Measurements from ENCODE around the gene TOP2A.

TOP2A gene

GRCh38 chr17:40417609-40418427 is at the start of gene TOP2A:
TOP2A (minus strand) TSS chr17:40417896; CDS start chr17:40417791, 105 bp downstream.
- H3K9me3 ChIP-seq (ENCODE audit: control insufficient read depth, insufficient read depth, low read depth, low read length) = no peaks in the 10 kb centered on the region
- H3K36me3 ChIP-seq (ENCODE audit: control insufficient read depth, insufficient read depth, low read length) = peaks cover 37% of the 10 kb centered on the region
- peaks cover 24% of the 10 kb centered on the region for H3K4me1 ChIP-seq (ENCODE audit: control insufficient read depth, insufficient read depth, low read length)
- H3K9ac ChIP-seq (ENCODE audit: low read length) = peak within 1 kb of the TSS; percentile 83
- H3K27ac ChIP-seq (ENCODE audit: low read depth, low read length) = peak within 1 kb of the TSS; percentile 50; the same call in 1 of the 2 replicates
- peak within 1 kb of the TSS; percentile 96 for H3K4me3 ChIP-seq (ENCODE audit: low read depth, low read length)
- H3K27me3 ChIP-seq (ENCODE audit: control insufficient read depth, insufficient read depth, low read length) = no peaks in the 10 kb centered on the region

GRCh38 chr17:40467281-40467867 is 49.7 kb upstream of the TOP2A start:
- no peak overlapping the region for H3K9ac ChIP-seq (ENCODE audit: low read length)
- H3K4me1 ChIP-seq (ENCODE audit: control insufficient read depth, insufficient read depth, low read length) = peaks cover 32% of the 10 kb centered on the region
- no peaks in the 10 kb centered on the region for H3K36me3 ChIP-seq (ENCODE audit: control insufficient read depth, insufficient read depth, low read length)
- H3K4me3 ChIP-seq (ENCODE audit: low read depth, low read length) = no peak overlapping the region
- no peaks in the 10 kb centered on the region; the same call in 1 of the 2 replicates for H3K9me3 ChIP-seq (ENCODE audit: control insufficient read depth, insufficient read depth, low read depth, low read length)
- H3K27ac ChIP-seq (ENCODE audit: low read depth, low read length) = no peak overlapping the region
- H3K27me3 ChIP-seq (ENCODE audit: control insufficient read depth, insufficient read depth, low read length) = no peaks in the 10 kb centered on the region

- H3K36me3 ChIP-seq (ENCODE audit: control insufficient read depth, insufficient read depth, low read length) = no peaks in the 10 kb centered on the region
Measured at GRCh38 chr17:40466298-40466971, 48.7 kb upstream of the TOP2A start.

GRCh38 chr17:40464392-40464855 is 46.7 kb upstream of the TOP2A start:
- Histone ChIP-seq H3K4me3 (ENCODE audit: low read depth, low read length) (no peak overlapping the region), H3K9ac (ENCODE audit: low read length) (no peak overlapping the region), H3K27me3 (ENCODE audit: control insufficient read depth, insufficient read depth, low read length) (no peaks in the 10 kb centered on the region), H3K9me3 (ENCODE audit: control insufficient read depth, insufficient read depth, low read depth, low read length) (no peaks in the 10 kb centered on the region), H3K4me1 (ENCODE audit: control insufficient read depth, insufficient read depth, low read length) (peaks cover 38% of the 10 kb centered on the region), H3K27ac (ENCODE audit: low read depth, low read length) (no peak overlapping the region), H3K36me3 (ENCODE audit: control insufficient read depth, insufficient read depth, low read length) (no peaks in the 10 kb centered on the region)

More at GRCh38 chr17:40466298-40466971, 48.7 kb upstream of the TOP2A start:
- Histone ChIP-seq H3K9ac (ENCODE audit: low read length) (no peak overlapping the region), H3K4me1 (ENCODE audit: control insufficient read depth, insufficient read depth, low read length) (peaks cover 32% of the 10 kb centered on the region), H3K27me3 (ENCODE audit: control insufficient read depth, insufficient read depth, low read length) (no peaks in the 10 kb centered on the region), H3K4me3 (ENCODE audit: low read depth, low read length) (no peak overlapping the region), H3K9me3 (ENCODE audit: control insufficient read depth, insufficient read depth, low read depth, low read length) (no peaks in the 10 kb centered on the region), H3K27ac (ENCODE audit: low read depth, low read length) (no peak overlapping the region)

- no peak overlapping the region for H3K4me3 ChIP-seq (ENCODE audit: low read depth, low read length)
- peaks cover 50% of the 10 kb centered on the region for H3K4me1 ChIP-seq (ENCODE audit: control insufficient read depth, insufficient read depth, low read length)
- peak overlapping the region; percentile 61; the same call in 1 of the 2 replicates for H3K27ac ChIP-seq (ENCODE audit: low read depth, low read length)
- H3K9ac ChIP-seq (ENCODE audit: low read length) = no peak overlapping the region
- peaks cover under 1% of the 10 kb centered on the region; the same call in 1 of the 2 replicates for H3K36me3 ChIP-seq (ENCODE audit: control insufficient read depth, insufficient read depth, low read length)
- no peaks in the 10 kb centered on the region for H3K9me3 ChIP-seq (ENCODE audit: control insufficient read depth, insufficient read depth, low read depth, low read length)
- H3K27me3 ChIP-seq (ENCODE audit: control insufficient read depth, insufficient read depth, low read length) = no peaks in the 10 kb centered on the region
Measured at GRCh38 chr17:40463122-40463550, 45.4 kb upstream of the TOP2A start.

- Histone ChIP-seq H3K36me3 (ENCODE audit: control insufficient read depth, insufficient read depth, low read length) (peaks cover 6% of the 10 kb centered on the region; the same call in 1 of the 2 replicates), H3K4me1 (ENCODE audit: control insufficient read depth, insufficient read depth, low read length) (peaks cover 56% of the 10 kb centered on the region), H3K9ac (ENCODE audit: low read length) (no peak overlapping the region)
Measured at GRCh38 chr17:40462343-40463121, 44.8 kb upstream of the TOP2A start.

GRCh38 chr17:40461732-40462342 is 44.1 kb upstream of the TOP2A start:
- Histone ChIP-seq H3K27me3 (ENCODE audit: control insufficient read depth, insufficient read depth, low read length) (no peaks in the 10 kb centered on the region), H3K9ac (ENCODE audit: low read length) (no peak overlapping the region), H3K36me3 (ENCODE audit: control insufficient read depth, insufficient read depth, low read length) (peaks cover 13% of the 10 kb centered on the region), H3K4me3 (ENCODE audit: low read depth, low read length) (no peak overlapping the region), H3K4me1 (ENCODE audit: control insufficient read depth, insufficient read depth, low read length) (peaks cover 61% of the 10 kb centered on the region), H3K27ac (ENCODE audit: low read depth, low read length) (no peak overlapping the region), H3K9me3 (ENCODE audit: control insufficient read depth, insufficient read depth, low read depth, low read length) (no peaks in the 10 kb centered on the region)

More at GRCh38 chr17:40462343-40463121, 44.8 kb upstream of the TOP2A start:
- Histone ChIP-seq H3K27me3 (ENCODE audit: control insufficient read depth, insufficient read depth, low read length) (no peaks in the 10 kb centered on the region), H3K9me3 (ENCODE audit: control insufficient read depth, insufficient read depth, low read depth, low read length) (no peaks in the 10 kb centered on the region), H3K27ac (ENCODE audit: low read depth, low read length) (peak overlapping the region; percentile 61; the same call in 1 of the 2 replicates), H3K4me3 (ENCODE audit: low read depth, low read length) (no peak overlapping the region)

GRCh38 chr17:40460968-40461731 is 43.5 kb upstream of the TOP2A start:
- Histone ChIP-seq H3K27me3 (ENCODE audit: control insufficient read depth, insufficient read depth, low read length) (no peaks in the 10 kb centered on the region), H3K9me3 (ENCODE audit: control insufficient read depth, insufficient read depth, low read depth, low read length) (no peaks in the 10 kb centered on the region), H3K4me1 (ENCODE audit: control insufficient read depth, insufficient read depth, low read length) (peaks cover 61% of the 10 kb centered on the region), H3K4me3 (ENCODE audit: low read depth, low read length) (no peak overlapping the region), H3K27ac (ENCODE audit: low read depth, low read length) (no peak overlapping the region), H3K9ac (ENCODE audit: low read length) (no peak overlapping the region), H3K36me3 (ENCODE audit: control insufficient read depth, insufficient read depth, low read length) (peaks cover 20% of the 10 kb centered on the region)

- no peaks in the 10 kb centered on the region for H3K9me3 ChIP-seq (ENCODE audit: control insufficient read depth, insufficient read depth, low read depth, low read length)
- H3K9ac ChIP-seq (ENCODE audit: low read length) = no peak overlapping the region
- H3K36me3 ChIP-seq (ENCODE audit: control insufficient read depth, insufficient read depth, low read length) = peaks cover 26% of the 10 kb centered on the region
- no peak overlapping the region for H3K27ac ChIP-seq (ENCODE audit: low read depth, low read length)
- H3K27me3 ChIP-seq (ENCODE audit: control insufficient read depth, insufficient read depth, low read length) = no peaks in the 10 kb centered on the region
- peaks cover 61% of the 10 kb centered on the region for H3K4me1 ChIP-seq (ENCODE audit: control insufficient read depth, insufficient read depth, low read length)
- H3K4me3 ChIP-seq (ENCODE audit: low read depth, low read length) = no peak overlapping the region
Measured at GRCh38 chr17:40460604-40460967, 42.9 kb upstream of the TOP2A start.

Data from HUES6 (cell line).